Putamen (tissue), 1 donor: Measurements from ENCODE around the gene NXPE3.
"Not testable (repeated sequence)": the region's sequence is repeated elsewhere in the genome, so short reads cannot be mapped to it uniquely, and the experiment has no call there.

Experiments used
- DNase-seq: peaks from one replicate; pipeline ENCODE4 v3.0.0-alpha.2; 2016; ENCODE audit warnings: low spot score

Gene NXPE3

DNA sequence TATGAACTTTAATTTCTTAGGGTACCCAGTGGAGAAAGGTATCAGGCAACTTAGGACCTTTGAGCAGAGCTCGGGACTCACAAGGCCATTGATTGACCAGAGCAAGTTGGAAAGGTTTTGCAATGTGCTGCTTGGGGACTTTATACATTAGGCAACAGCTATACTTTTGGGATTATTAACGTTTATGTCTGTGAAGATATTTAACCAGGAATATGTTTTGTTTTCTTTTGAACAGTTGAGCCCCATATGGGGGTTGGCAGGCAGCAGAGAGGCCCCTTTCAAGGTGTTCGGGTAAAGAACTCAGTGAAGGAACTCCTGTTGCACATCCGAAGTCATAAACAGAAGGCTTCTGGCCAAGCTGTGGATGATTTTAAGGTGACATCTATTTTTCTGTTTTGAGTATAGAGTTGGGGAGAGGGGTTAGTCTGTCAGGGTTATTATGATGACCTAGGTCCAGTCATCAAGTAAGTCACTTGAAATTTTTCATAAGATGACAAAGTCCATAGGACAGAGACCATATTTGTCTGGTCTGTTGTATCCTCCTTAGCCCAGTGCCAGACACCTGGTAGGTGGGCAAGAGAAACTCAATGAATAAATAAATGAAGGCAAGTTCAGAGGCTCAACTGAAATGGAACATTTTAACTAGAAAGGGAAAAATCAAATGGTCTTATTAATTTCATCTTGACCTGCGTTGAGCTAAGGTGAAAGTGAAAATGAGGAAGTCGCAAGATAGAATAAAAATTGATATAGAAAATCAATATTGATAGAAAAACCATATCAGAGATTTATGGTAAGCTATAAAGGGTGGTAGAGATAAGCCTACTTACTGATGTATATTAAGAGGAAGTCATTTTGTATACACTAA lies 73.1 kb downstream of the NXPE3 start:
- DNase-seq, result no peak

DNA sequence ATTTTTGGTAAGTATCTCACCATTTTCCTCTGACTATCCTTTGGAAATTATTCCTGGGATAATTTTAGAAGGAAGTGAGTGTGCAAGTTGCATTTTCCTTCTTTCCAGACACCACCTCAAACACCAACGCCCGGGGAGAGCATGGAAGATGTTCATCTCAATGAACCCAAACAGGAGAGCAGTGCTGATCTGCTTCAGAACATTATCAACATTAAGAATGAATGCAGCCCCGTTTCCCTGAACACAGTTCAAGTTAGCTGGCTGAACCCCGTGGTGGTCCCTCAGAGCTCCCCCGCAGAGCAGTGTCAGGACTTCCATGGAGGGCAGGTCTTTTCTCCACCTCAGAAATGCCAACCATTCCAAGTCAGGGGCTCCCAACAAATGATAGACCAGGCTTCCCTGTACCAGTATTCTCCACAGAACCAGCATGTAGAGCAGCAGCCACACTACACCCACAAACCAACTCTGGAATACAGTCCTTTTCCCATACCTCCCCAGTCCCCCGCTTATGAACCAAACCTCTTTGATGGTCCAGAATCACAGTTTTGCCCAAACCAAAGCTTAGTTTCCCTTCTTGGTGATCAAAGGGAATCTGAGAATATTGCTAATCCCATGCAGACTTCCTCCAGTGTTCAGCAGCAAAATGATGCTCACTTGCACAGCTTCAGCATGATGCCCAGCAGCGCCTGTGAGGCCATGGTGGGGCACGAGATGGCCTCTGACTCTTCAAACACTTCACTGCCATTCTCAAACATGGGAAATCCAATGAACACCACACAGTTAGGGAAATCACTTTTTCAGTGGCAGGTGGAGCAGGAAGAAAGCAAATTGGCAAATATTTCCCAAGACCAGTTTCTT lies 74.2 kb downstream of the NXPE3 start:
- no peak for DNase-seq

DNA sequence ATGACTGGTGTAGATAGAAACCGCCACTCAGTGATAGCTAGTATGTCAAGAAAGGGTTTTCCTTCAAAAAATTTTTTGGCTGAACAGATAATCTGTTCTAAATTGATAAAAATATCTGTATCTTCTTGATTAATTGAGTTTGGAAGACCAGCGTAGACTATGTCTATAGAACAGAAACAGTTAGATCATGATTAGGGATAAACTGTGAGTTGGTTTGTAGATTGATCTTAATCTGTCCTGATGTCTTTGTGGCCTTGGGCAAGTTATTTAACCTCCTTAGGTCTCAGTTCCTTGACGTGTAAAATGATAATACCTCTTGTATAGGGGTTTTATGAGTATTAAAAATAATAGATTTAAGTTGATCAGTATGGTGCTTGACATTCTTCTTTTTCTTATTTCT lies 75.0 kb downstream of the NXPE3 start:
- DNase-seq, result no peak

DNA sequence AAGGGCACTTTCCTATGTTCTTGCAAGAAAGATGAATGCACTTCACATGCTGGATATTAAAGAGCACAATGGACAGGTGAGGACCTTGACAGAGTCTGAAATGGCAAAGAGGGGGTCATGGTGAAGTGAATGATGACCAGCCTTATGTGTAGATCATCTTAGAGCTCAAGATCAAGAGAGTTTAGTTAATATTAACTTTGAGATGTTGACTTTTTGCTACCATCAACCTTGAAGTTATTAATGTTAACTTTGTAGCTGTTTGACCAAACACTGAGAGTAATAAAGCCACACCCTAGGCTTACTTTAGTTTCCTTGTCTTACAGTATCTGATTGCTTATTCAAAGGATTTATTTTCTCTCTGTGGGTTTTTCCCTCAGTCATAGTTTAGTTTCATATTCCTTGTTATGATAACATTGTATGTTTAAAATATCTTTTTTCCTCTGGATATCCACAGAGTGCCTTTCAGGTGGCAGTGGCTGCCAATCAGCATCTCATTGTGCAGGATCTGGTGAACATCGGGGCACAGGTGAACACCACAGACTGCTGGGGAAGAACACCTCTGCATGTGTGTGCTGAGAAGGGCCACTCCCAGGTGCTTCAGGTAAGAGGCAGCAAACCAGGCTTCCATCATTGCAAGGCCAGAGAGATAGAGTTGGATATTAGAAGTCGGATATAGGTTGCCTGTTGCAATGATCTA lies 75.7 kb downstream of the NXPE3 start:
- DNase-seq, result no peak

DNA sequence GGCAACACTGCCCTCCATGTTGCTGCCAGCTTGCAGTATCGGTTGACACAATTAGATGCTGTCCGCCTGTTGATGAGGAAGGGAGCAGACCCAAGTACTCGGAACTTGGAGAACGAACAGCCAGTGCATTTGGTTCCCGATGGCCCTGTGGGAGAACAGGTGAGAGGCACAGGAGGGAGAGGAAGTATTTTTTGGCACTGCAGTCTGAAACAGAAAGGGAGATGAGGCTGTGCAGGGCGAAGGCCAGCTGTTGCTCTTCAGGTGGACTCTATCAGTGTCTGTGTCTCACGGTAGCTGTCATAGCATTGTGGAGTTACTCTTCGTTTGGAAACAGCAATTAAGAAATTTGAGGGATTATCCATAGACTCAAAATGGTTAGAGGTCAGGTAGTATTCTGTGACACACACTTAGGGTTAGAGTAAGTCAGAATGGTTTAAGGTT lies 78.3 kb downstream of the NXPE3 start:
- DNase-seq, result no peak

DNA sequence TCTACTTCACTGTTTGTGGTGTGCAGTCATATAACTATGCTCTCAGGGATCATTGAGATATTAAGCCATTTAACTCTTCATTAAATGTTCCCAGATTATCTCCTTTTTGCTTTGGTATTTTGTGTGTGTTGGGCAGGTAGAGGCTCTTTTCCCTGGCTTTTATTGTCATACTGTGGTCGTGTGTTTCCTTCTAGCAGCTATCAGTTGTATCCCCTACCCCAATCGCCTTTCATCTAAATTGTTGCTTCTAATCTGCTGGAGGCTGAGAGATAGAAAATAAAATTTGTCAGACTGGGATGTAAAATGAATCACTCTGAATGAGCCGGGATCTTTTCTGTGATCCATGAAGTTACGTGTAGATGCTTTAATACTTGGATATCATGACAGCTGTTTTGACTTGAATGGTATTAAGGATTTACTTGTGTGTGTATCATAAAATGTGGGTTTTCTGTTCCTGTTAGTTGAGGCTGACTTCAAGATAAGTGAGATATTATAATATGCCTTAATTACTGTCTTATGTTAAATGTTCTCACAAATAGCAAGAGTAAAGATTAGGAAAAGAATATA lies 79.5 kb downstream of the NXPE3 start:
- no peak for DNase-seq

DNA sequence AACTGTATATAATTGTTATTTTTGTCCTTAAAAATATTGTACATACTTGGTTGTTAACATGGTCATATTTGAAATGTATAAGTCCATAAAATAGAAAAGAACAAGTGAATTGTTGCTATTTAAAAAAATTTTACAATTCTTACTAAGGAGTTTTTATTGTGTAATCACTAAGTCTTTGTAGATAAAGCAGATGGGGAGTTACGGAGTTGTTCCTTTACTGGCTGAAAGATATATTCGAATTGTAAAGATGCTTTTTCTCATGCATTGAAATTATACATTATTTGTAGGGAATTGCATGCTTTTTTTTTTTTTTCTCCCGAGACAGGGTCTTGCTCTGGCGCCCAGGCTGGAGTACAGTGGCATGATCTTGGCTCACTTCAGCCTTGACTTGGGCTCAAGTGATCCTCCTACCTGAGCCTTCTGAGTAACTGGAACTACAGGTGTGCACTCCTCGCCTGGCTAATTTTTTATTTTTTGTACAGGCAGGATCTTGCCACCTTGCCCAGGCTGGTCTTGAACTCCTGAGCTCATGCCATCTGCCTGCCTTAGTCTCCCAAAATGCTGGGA lies 81.0 kb downstream of the NXPE3 start:
- no peak for DNase-seq

DNA sequence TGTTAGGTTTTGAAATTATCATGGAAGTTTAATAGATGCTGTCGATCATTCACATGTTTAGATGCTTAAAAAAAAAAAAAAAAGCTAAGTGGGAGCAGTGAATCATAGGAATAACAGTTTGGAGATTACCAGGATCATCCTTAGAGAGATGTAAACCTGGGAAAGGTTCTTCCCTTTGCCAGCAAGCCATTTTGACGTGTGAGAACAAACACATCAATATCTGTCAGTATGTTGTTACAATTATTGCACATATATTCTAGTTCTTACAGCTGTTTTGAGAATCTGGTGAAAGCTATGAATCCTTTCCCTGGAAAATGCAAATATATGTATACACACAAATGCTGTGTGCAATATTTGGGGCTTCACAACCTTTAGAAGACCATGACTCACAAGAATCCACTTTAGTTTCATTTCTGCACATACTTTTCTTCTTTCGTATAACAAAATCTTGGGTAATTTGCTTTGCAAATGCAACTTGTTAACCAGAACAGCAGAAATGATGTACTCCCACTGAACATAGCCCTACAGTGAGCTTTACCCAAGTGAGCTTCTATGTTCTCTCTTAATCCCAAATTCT lies 82.3 kb downstream of the NXPE3 start:
- DNase-seq, result no peak

DNA sequence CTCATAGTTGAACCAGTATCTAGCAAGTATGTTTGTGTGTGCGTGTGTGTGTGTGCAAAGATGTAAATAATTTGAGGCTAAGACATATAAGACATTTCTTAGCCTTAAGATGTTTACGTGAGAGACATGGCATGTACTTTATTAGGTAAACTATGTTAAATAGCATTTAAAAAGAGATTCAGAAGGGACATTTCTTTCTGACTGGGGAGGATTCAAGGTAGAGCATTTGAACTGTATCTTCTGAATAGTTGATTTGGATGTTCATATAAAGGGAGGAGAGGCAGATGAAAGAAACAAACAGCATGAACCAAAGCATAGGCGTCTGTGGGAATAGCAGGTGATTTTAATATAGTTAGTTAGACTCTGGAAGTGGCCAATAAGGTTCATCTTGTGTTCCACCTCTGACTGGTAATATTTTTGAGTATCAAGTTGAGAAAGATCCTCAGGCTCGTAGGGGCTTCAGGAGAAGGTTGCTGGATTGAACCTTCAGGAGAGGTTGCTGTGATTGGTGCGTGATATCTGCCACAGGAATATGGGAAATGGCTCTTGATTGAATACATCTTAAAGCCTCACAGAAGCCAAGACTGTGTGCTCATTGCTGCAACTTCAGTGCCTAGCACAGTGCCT lies 82.9 kb downstream of the NXPE3 start:
- no peak for DNase-seq

DNA sequence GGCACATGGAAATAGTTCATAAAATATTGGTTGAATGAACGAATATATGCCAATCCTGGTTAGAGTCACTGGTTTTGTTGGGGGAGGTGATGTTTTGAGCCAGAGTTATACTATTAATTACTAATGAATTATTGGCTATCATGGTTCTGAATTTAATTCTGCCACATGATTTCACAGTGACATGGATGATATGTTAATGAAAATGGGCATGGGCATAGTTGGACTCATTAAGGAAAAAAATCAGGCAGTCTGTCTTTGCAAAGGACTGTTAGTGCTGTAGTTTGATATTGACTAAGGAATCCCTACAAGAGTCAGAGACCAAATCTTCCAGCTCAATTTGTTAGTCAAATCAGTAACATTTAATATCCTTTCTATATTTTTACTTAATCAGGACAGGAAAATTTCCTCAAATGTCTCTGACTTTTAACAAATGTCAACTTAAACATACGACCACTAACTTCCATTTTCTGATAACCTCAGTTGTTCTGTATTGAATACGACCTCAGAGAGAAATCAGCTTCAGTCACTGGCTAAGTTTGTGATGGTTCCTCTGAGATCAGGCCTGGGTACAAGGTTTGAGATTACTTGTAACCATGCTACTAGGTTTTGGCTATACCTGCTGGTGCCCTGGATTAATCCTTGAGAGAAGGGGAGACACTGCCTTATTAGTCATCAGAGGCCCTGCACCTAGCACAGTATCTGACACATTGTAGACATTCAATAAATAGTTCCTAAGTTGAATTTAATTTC lies 83.6 kb downstream of the NXPE3 start:
- DNase-seq, result no peak

DNA sequence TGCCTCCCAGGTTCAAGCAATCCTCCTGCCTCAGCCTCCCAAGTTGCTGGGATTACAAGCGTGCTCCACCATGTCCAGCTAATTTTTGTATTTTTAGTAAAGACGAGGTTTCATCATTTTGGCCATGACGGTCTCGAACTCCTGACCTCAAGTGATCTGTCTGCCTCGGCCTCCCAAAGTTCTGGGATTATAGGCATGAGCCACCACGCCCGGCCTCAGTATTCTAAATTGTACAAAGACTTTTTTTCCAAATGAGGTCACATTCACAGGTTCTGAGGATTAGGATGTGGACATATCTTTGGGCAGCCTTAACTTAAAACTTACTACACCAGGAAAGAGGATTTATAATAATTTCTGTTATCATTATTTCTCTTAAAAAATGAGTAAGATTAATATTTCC lies 85.9 kb downstream of the NXPE3 start:
- DNase-seq, result not testable (repeated sequence)

DNA sequence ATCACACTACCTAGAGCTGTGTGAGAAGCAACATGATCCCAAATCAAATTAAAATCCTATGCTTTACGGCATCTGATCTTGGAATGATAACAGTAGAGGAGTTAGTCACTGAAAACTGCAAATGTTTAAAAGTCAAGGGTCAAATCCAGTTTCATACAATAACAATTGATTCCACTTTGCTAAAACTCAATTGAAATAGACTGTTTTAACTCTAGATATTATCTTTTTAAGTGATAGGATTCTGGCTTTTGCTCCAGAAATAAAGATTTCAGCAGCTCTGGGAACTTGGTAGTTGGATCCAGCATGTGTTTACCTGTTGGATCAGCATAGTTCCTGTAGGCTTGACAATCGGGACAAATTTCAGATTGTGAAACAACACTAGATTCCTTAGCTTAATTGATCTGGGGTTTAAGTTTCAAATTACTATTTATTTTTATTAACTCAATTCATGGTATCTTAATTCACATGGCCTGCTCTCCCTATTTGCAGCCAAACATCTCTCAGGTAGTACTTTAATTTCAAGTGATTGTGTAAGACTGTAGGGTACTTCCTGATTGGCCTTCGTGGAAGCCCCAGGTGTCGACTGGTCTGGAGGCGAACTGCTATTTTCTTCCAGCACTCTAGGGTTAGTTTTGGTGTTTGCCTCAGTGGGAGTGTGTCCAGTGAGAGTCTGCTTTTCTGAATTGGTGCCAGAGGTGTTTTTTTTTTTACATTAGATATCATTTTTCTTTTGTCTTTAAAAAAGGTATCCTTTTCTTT lies 86.9 kb downstream of the NXPE3 start:
- no peak for DNase-seq

DNA sequence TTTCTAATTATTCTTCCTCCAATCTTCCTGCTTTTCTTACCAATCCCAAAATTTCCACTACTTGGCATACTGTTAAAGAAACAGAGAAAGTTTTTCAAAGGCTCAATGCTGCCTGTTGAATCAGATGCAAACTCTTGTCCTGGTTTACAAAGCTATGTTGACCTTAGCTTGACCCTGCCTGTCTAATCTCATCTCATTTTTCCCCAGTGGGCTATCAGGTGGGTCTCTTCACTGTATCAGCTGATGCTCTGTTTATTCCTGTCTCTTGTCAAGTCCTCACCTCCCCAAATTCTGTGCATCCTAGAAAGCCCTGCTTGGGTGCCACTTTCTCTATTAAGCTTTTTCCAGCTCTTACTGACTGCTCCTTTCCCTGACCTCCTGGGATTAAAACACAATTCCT lies 88.5 kb downstream of the NXPE3 start:
- DNase-seq, result no peak

DNA sequence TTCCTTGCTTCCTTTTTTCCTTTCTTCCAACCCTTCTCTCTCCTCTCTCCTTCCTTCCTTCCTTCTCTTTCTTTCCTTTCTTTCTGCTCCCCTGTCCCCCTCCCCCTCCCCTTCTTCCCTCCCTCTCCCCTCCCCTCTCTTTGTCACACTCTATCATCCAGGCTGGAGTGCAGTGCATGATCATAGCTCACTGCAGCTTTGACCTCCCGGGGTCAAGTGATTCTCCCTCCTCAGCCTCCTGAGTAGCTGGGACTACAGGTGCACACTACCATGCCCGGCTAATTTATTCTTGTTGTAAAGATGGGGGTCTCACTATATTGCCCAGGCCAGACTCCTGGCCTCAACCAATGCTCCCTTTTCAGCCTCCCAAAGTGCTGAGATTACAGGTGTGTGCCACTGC lies 89.0 kb downstream of the NXPE3 start:
- no peak for DNase-seq

DNA sequence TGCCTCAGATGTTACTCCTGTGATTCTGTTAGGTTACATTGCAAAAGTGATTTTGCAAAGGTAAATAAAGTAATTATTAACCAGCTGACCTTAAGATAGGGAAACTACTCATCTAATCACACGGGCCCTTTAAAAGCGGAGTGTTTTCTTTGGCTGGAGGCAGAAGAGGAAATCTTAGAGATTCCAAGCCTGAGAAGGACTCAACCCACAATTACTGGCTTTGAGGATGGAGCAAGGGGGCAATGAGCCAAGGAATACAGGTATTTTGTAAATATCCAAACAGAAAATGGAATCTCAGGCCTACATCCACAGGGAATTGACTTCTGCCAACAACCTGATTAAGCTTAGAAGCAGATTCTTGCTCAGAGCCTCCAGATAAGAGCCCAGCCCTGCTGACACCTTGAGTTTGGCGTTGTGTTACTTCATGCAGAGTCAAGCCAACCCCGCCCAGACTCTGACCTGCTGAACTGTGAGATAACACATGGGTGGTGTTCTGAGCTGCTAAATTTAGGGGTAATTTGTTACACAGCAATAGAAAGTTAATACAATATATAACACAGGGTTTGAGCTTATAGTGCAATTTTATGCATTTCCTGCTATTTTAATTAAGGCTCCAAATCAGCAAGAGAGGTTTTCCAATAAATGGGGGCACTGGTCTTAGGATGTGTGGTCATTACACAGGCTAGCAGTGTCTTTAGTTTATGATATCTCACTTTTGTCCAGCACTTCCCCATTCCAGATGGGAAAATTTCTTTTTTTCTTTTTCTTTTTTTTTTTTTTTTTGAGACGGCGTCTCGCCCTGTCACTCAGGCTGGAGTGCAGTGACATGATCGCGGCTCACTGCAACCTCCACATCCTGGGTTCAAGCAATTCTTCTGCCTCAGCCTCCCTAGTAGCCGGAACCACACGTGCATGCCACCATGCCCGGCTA lies 89.8 kb downstream of the NXPE3 start:
- DNase-seq, result no peak

DNA sequence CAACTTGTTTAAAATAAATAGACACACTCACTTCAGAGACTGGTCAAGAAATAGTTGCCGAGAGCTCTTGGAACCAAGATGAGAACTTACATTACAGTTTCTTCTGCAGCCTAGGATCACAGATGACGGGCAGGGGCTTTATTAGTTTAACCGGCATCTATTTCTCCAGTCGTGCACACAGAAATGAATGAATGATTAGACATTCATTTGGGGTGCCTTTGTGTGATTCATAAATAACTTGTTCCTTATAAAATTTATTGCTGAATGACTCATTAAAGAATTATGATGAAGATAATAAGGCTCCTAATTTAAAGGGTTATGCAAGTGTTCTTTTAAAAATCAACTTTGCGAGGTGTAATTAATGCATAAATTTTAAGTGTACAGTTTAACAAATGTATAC lies 91.1 kb downstream of the NXPE3 start:
- no peak for DNase-seq

DNA sequence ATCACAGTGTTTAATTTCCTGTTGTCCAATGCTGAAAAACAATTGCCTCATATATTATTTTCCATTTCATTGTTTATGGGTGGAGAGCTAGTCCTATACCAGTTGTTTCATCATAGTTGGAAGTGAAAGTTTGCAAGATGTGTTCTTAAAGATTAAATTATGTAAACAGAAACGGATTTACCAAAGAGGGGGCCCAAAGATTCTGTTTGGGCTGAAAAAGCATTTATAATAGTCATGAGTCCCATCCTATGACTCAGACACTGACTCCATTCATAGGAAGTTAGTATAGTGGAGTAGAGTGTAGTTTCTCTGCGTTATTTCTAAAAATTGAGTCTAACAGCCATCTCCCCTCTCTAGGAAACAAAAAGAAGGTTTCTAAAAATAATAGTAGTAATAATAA lies 94.6 kb downstream of the NXPE3 start:
- no peak for DNase-seq

DNA sequence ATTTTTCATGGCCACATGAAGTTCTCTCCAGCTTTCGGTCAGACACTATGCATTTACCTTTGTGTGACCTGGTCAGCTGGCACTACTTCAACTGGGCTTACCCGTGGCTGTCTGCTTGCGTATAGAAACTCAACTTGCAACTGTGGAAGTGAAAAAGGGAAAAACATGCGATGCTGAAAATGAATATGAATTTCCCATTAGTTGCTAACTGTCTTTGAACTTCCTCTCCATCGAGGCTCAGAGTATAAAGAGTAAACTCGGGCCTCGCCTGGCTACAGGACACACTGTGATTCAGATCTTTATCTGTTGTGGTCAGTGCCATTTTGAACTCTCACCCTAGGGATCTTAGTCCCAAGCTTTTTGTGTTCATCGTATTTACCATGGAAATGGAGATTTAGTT lies 97.1 kb downstream of the NXPE3 start:
- no peak for DNase-seq
